Endothelial cell of umbilical vein (primary cell): ENCODE data around the gene HECA.

ENCODE experiments used
- EZH2 ChIP-seq: IDR thresholded peaks from 2 replicates; pipeline ENCODE4 v1.6.1; 2012; ENCODE audit warnings: borderline replicate concordance, low read depth, mild to moderate bottlenecking, moderate library complexity, low read length, inconsistent platforms; ENCODE audit not compliant: severe bottlenecking
- TF ChIP-seq, protein P1 (sequence below), 2 donors: IDR thresholded peaks; 1 replicate in 1 of 2; 2 replicates in 1 of 2; pipeline ENCODE4 v1.5.1; 2011; ENCODE audit warnings: low read length in 2 of 2, mild to moderate bottlenecking in 2 of 2, moderate library complexity in 2 of 2, control low read depth in 1 of 2, inconsistent platforms in 1 of 2, low read depth in 1 of 2; ENCODE audit not compliant: insufficient read depth in 1 of 2; ENCODE audit errors: extremely low read depth in 1 of 2

DNA sequence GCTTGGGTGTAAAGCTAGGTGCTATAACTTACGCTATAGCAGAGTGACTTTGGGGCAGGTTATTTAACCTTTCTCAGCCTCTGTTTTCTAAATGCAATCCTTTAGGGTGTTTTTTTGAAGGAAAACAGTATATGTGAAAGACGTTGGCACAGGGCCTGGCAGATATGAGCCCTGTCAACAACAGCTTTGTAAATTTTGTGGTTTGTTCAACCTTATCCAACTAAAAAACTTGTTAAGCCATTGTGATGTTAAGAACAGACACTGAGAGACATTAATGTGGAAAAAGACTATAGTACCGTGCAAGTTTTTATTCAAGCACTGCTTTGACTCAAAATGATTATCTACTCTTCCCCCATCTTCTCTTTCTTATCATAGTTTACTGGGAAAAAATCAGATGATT lies 8.2 kb downstream of the HECA start:
- TF ChIP-seq, protein P1, sequence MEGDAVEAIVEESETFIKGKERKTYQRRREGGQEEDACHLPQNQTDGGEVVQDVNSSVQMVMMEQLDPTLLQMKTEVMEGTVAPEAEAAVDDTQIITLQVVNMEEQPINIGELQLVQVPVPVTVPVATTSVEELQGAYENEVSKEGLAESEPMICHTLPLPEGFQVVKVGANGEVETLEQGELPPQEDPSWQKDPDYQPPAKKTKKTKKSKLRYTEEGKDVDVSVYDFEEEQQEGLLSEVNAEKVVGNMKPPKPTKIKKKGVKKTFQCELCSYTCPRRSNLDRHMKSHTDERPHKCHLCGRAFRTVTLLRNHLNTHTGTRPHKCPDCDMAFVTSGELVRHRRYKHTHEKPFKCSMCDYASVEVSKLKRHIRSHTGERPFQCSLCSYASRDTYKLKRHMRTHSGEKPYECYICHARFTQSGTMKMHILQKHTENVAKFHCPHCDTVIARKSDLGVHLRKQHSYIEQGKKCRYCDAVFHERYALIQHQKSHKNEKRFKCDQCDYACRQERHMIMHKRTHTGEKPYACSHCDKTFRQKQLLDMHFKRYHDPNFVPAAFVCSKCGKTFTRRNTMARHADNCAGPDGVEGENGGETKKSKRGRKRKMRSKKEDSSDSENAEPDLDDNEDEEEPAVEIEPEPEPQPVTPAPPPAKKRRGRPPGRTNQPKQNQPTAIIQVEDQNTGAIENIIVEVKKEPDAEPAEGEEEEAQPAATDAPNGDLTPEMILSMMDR (IDR thresholded peaks at IDR 0.05; ENCODE audit: extremely low read depth in 1 of 2, insufficient read depth in 1 of 2, low read depth in 1 of 2, low read length in 2 of 2) = no peak
- no peak for TF ChIP-seq EZH2
